Pons (tissue), 1 donor: ENCODE measurements around the gene TPP2.

Experiments used
- DNase-seq: peaks from one replicate; pipeline ENCODE4 v3.0.0-alpha.2; 2016; ENCODE audit warnings: low spot score

Gene TPP2

GRCh38 chr13:102597029-102597961 lies 509 bp downstream of the TPP2 start:
- peak; percentile 45 for DNase-seq

- no peak for DNase-seq
Measured at GRCh38 chr13:102598061-102598460, 1.3 kb downstream of the TPP2 start.

GRCh38 chr13:102599426-102600012 lies 2.7 kb downstream of the TPP2 start:
- DNase-seq, result no peak

GRCh38 chr13:102606537-102607309 lies 9.9 kb downstream of the TPP2 start:
- no peak for DNase-seq

GRCh38 chr13:102608974-102609373 lies 12.2 kb downstream of the TPP2 start:
- DNase-seq, result no peak

- no peak for DNase-seq
Measured at GRCh38 chr13:102609696-102610095, 12.9 kb downstream of the TPP2 start.

- DNase-seq, result no peak
Measured at GRCh38 chr13:102610296-102610895, 13.6 kb downstream of the TPP2 start.

GRCh38 chr13:102617697-102618350 lies 21.0 kb downstream of the TPP2 start:
- DNase-seq, result no peak

GRCh38 chr13:102620516-102620915 lies 23.7 kb downstream of the TPP2 start:
- peak; percentile 48 for DNase-seq

GRCh38 chr13:102626928-102627327 lies 30.1 kb downstream of the TPP2 start:
- DNase-seq, result no peak

GRCh38 chr13:102628559-102628958 lies 31.8 kb downstream of the TPP2 start:
- no peak for DNase-seq

- no peak for DNase-seq
Measured at GRCh38 chr13:102631198-102631597, 34.4 kb downstream of the TPP2 start.

GRCh38 chr13:102638741-102639140 lies 42.0 kb downstream of the TPP2 start:
- no peak for DNase-seq

- DNase-seq, result no peak
Measured at GRCh38 chr13:102642029-102642428, 45.2 kb downstream of the TPP2 start.

GRCh38 chr13:102642475-102642874 lies 45.7 kb downstream of the TPP2 start:
- DNase-seq, result peak; percentile 26

- DNase-seq, result no peak
Measured at GRCh38 chr13:102643656-102644055, 46.9 kb downstream of the TPP2 start.

- no peak for DNase-seq
Measured at GRCh38 chr13:102645701-102646100, 48.9 kb downstream of the TPP2 start.

GRCh38 chr13:102648046-102648445 lies 51.3 kb downstream of the TPP2 start:
- DNase-seq, result no peak

GRCh38 chr13:102650444-102650843 lies 53.7 kb downstream of the TPP2 start:
- no peak for DNase-seq

GRCh38 chr13:102651392-102651791 lies 54.6 kb downstream of the TPP2 start:
- no peak for DNase-seq

- DNase-seq, result no peak
Measured at GRCh38 chr13:102651892-102652291, 55.1 kb downstream of the TPP2 start.

GRCh38 chr13:102654756-102655155 lies 58.0 kb downstream of the TPP2 start:
- no peak for DNase-seq
